Keratinocyte (primary cell): Measurements from ENCODE around the gene NLRC5. TPM values are rescaled to one million over a fixed set of nuclear protein-coding genes. Genes with fewer than 3 reads are reported as not detected.

Experiments
- DNase-seq: peaks from one replicate; pipeline ENCODE4 v3.0.0-alpha.2; 2011; ENCODE audit warnings: low read depth, missing footprints, low spot score
- FAIRE-seq: peaks from 2 replicates; lab custom pipeline; 2011; peaks lifted over from hg19 to GRCh38; lab: Jason Lieb, UNC
- H2AFZ ChIP-seq: 2 replicates; pipeline ENCODE4 v1.6.0; 2012; ENCODE audit warnings: low read length, control low read depth, inconsistent platforms; ENCODE audit not compliant: control insufficient read depth
- H3K27ac ChIP-seq: 2 replicates; pipeline ENCODE4 v1.5.1; 2011; ENCODE audit warnings: low read length; ENCODE audit not compliant: control insufficient read depth, insufficient read depth
- H3K27me3 ChIP-seq: 3 replicates; pipeline ENCODE4 v1.6.0; 2011; ENCODE audit warnings: low read length; ENCODE audit not compliant: control insufficient read depth, insufficient read depth; ENCODE audit errors: extremely low read depth
- H3K36me3 ChIP-seq, 2 experiments: 2 replicates in 1 of 2; 3 replicates in 1 of 2; pipeline ENCODE4 v1.5.1; 2011; ENCODE audit warnings: low read length in 2 of 2, mild to moderate bottlenecking in 1 of 2; ENCODE audit not compliant: control insufficient read depth in 2 of 2, insufficient read depth in 2 of 2; ENCODE audit errors: extremely low read depth in 1 of 2
- H3K4me1 ChIP-seq: 3 replicates; pipeline ENCODE4 v1.5.1; 2011; ENCODE audit warnings: low read length; ENCODE audit not compliant: control insufficient read depth, insufficient read depth; ENCODE audit errors: extremely low read depth
- H3K4me2 ChIP-seq: 3 replicates; pipeline ENCODE4 v1.6.0; 2011; ENCODE audit warnings: low read depth, low read length; ENCODE audit not compliant: control insufficient read depth, insufficient read depth; ENCODE audit errors: extremely low read depth
- H3K4me3 ChIP-seq, 3 experiments: fragments of 200-600 bp in 1 of 3; sonication (generic) in 1 of 3; 2 replicates in 2 of 3; 3 replicates in 1 of 3; pipeline ENCODE4 v1.5.1; 2011 to 2016; ENCODE audit warnings: low read length in 3 of 3, mild to moderate bottlenecking in 3 of 3, control low read depth in 2 of 3, inconsistent platforms in 1 of 3, low read depth in 1 of 3, mixed read lengths in 1 of 3, mixed run types in 1 of 3, moderate library complexity in 1 of 3; ENCODE audit not compliant: control insufficient read depth in 2 of 3, insufficient read depth in 2 of 3; ENCODE audit errors: extremely low read depth in 1 of 3
- H3K79me2 ChIP-seq: 2 replicates; pipeline ENCODE4 v1.6.0; 2012; ENCODE audit warnings: low read length; ENCODE audit not compliant: control insufficient read depth, insufficient read depth
- H3K9ac ChIP-seq: 3 replicates; pipeline ENCODE4 v1.6.0; 2011; ENCODE audit warnings: low read length; ENCODE audit not compliant: control insufficient read depth, insufficient read depth; ENCODE audit errors: extremely low read depth
- H3K9me1 ChIP-seq: 3 replicates; pipeline ENCODE4 v1.6.0; 2011; ENCODE audit warnings: low read length; ENCODE audit not compliant: control insufficient read depth, insufficient read depth; ENCODE audit errors: extremely low read depth
- H3K9me3 ChIP-seq: 2 replicates; pipeline ENCODE4 v1.5.1; 2012; ENCODE audit warnings: low read depth, low read length; ENCODE audit not compliant: control insufficient read depth
- H4K20me1 ChIP-seq: 3 replicates; pipeline ENCODE4 v1.6.0; 2011; ENCODE audit warnings: low read length; ENCODE audit not compliant: control insufficient read depth, insufficient read depth; ENCODE audit errors: extremely low read depth
- CTCF ChIP-seq, 3 experiments: IDR thresholded peaks in 1 of 3; conservative IDR thresholded peaks in 1 of 3; optimal IDR thresholded peaks in 1 of 3; 2 replicates in 2 of 3; 3 replicates in 1 of 3; pipeline versions ENCODE3 to v1.5.1; 2011; ENCODE audit warnings: low read length in 3 of 3, mild to moderate bottlenecking in 3 of 3, moderate library complexity in 2 of 3, control low read depth in 1 of 3, inconsistent platforms in 1 of 3; ENCODE audit not compliant: insufficient read depth in 2 of 3; ENCODE audit errors: extremely low read depth in 1 of 3
- EZH2 ChIP-seq: IDR thresholded peaks from one replicate; pipeline ENCODE4 v1.6.1; 2012; ENCODE audit warnings: inconsistent platforms, mild to moderate bottlenecking, low read length, moderate library complexity
- dilution Hi-C: fragments of 300-500 bp; cut with MboI; formaldehyde crosslinking; loops from one replicate; pipeline ENCODE4 v1.7.0; 2020; ENCODE audit warnings: low sequenced_read_pairs; ENCODE audit not compliant: extremely low pct_ligation_motif_present
- polyA plus RNA-seq, 5 experiments: library from polyadenylated mRNA; depleted of rRNA in 3 of 5; stranded (reverse) in 3 of 5; stranded (forward) in 1 of 5; unstranded in 1 of 5; fragments of >200 nt; gene quantifications; 1 replicate in 1 of 5; 2 replicates in 3 of 5; 3 replicates in 1 of 5; pipeline versions ENCODE4 v1.2.1 to v1.2.3, GENCODE V29; 2011 to 2012; ENCODE audit warnings: missing spikeins in 2 of 5, low read depth in 1 of 5, low replicate concordance in 1 of 5

NLRC5 gene
- polyA plus RNA-seq, 1 donor (not counting 4 experiments of a cell fraction or from before 2014, with no cell fraction given): 7.8 TPM

- H3K36me3 ChIP-seq: no peaks in the 10 kb centered on the region
Observed at GRCh38 chr16:57027067-57027466, 37.7 kb downstream of the NLRC5 start.

GRCh38 chr16:57028086-57028485 lies 38.7 kb downstream of the NLRC5 start:
- H3K9me3 ChIP-seq: no peaks in the 10 kb centered on the region
- FAIRE-seq (peak; percentile 76), DNase-seq (peak; percentile 72)
- no peak overlapping the region for H3K4me3 ChIP-seq
- no peaks in the 10 kb centered on the region for H3K9me1 ChIP-seq
- H3K4me1 ChIP-seq: peaks cover 24% of the 10 kb centered on the region
- TF ChIP-seq EZH2: no peak
- no peak for TF ChIP-seq CTCF (optimal IDR thresholded peaks at IDR 0.05 in 1 of 3, IDR thresholded peaks at IDR 0.05 in 1 of 3, conservative IDR thresholded peaks at IDR 0.05 in 1 of 3; ENCODE audit: extremely low read depth in 1 of 3, insufficient read depth in 2 of 3, low read length in 3 of 3)
- H3K36me3 ChIP-seq: no peaks in the 10 kb centered on the region
- peak overlapping the region; percentile 7 for H3K4me2 ChIP-seq
- no peak overlapping the region for H2AFZ ChIP-seq
- H3K27me3 ChIP-seq: no peaks in the 10 kb centered on the region
- no peak overlapping the region for H3K9ac ChIP-seq
- H3K79me2 ChIP-seq: no peaks in the 10 kb centered on the region
- H4K20me1 ChIP-seq: no peaks in the 10 kb centered on the region
- dilution Hi-C loops: no loop called here
- no peak overlapping the region for H3K27ac ChIP-seq

More at GRCh38 chr16:57027067-57027466, 37.7 kb downstream of the NLRC5 start:
- Histone ChIP-seq H3K9ac (no peak overlapping the region), H3K4me2 (no peak overlapping the region), H3K9me3 (no peaks in the 10 kb centered on the region), H3K4me1 (peaks cover 24% of the 10 kb centered on the region), H4K20me1 (no peaks in the 10 kb centered on the region), H3K9me1 (no peaks in the 10 kb centered on the region), H3K27ac (no peak overlapping the region), H2AFZ (no peak overlapping the region), H3K4me3 (no peak overlapping the region), H3K79me2 (no peaks in the 10 kb centered on the region), H3K27me3 (no peaks in the 10 kb centered on the region)
- DNase-seq (no peak), FAIRE-seq (no peak)
- no peak for TF ChIP-seq CTCF (optimal IDR thresholded peaks at IDR 0.05 in 1 of 3, IDR thresholded peaks at IDR 0.05 in 1 of 3, conservative IDR thresholded peaks at IDR 0.05 in 1 of 3; ENCODE audit: extremely low read depth in 1 of 3, insufficient read depth in 2 of 3, low read length in 3 of 3)
- no peak for TF ChIP-seq EZH2
- dilution Hi-C loops: no loop called here
